Gastrocnemius medialis (tissue), 4 donors: ENCODE results near the gene GRIK2.

Experiments used
- POLR2A ChIP-seq, 2 donors: fragments of 450-650 bp; IDR thresholded peaks; one replicate each; pipeline ENCODE4 v1.6.1; 2017; ENCODE audit warnings: antibody characterized with exemption in 2 of 2, mild to moderate bottlenecking in 2 of 2, moderate library complexity in 2 of 2
- TF ChIP-seq, protein P1 (sequence below), 5 experiments: fragments of 450-650 bp in 3 of 5; fragments of 200-600 bp in 2 of 5; sonication (generic) in 2 of 5; IDR thresholded peaks in 4 of 5; conservative IDR thresholded peaks in 1 of 5; 1 replicate in 4 of 5; 2 replicates in 1 of 5; pipeline ENCODE4 v1.5.1; 2016 to 2019; ENCODE audit warnings: antibody characterized with exemption in 5 of 5, mild to moderate bottlenecking in 3 of 5, moderate library complexity in 3 of 5

DNA sequence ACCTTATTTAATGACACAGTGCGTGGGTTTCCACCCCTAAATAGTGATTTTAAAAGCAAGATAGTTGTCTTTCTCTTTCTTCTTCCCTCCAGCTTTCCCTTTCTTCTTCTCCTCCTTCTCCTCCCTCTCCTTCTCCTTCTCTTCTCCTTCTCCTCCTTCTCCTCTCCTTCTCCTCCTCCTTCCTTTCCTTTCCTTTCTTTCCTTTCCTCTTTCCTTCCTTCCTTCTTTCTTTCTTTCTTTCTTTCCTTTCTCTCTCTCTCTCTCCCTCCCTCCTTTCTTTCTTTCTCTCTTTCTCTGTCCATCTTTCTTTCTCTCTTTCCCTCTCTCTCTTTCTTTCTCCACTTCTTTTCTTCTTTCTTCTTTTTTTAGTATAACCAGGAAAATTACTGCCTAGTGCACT, 670.6 kb downstream of the GRIK2 start:
- TF ChIP-seq, protein P1, sequence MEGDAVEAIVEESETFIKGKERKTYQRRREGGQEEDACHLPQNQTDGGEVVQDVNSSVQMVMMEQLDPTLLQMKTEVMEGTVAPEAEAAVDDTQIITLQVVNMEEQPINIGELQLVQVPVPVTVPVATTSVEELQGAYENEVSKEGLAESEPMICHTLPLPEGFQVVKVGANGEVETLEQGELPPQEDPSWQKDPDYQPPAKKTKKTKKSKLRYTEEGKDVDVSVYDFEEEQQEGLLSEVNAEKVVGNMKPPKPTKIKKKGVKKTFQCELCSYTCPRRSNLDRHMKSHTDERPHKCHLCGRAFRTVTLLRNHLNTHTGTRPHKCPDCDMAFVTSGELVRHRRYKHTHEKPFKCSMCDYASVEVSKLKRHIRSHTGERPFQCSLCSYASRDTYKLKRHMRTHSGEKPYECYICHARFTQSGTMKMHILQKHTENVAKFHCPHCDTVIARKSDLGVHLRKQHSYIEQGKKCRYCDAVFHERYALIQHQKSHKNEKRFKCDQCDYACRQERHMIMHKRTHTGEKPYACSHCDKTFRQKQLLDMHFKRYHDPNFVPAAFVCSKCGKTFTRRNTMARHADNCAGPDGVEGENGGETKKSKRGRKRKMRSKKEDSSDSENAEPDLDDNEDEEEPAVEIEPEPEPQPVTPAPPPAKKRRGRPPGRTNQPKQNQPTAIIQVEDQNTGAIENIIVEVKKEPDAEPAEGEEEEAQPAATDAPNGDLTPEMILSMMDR (IDR thresholded peaks at IDR 0.05 in 4 of 5, conservative IDR thresholded peaks at IDR 0.05 in 1 of 5), result no peak
- TF ChIP-seq POLR2A (IDR thresholded peaks at IDR 0.05), result no peak
